Keratinocyte (primary cell): ENCODE results near the gene DTNBP1. TPM values are rescaled to one million over a fixed set of nuclear protein-coding genes. Genes with fewer than 3 reads are reported as not detected.

Source experiments
- DNase-seq: peaks from one replicate; pipeline ENCODE4 v3.0.0-alpha.2; 2011; ENCODE audit warnings: low read depth, missing footprints, low spot score
- FAIRE-seq: peaks from 2 replicates; lab custom pipeline; 2011; peaks lifted over from hg19 to GRCh38; lab: Jason Lieb, UNC
- H2AFZ ChIP-seq: 2 replicates; pipeline ENCODE4 v1.6.0; 2012; ENCODE audit warnings: low read length, control low read depth, inconsistent platforms; ENCODE audit not compliant: control insufficient read depth
- H3K27ac ChIP-seq: 2 replicates; pipeline ENCODE4 v1.5.1; 2011; ENCODE audit warnings: low read length; ENCODE audit not compliant: control insufficient read depth, insufficient read depth
- H3K27me3 ChIP-seq: 3 replicates; pipeline ENCODE4 v1.6.0; 2011; ENCODE audit warnings: low read length; ENCODE audit not compliant: control insufficient read depth, insufficient read depth; ENCODE audit errors: extremely low read depth
- H3K36me3 ChIP-seq, 2 experiments: 2 replicates in 1 of 2; 3 replicates in 1 of 2; pipeline ENCODE4 v1.5.1; 2011; ENCODE audit warnings: low read length in 2 of 2, mild to moderate bottlenecking in 1 of 2; ENCODE audit not compliant: control insufficient read depth in 2 of 2, insufficient read depth in 2 of 2; ENCODE audit errors: extremely low read depth in 1 of 2
- H3K4me1 ChIP-seq: 3 replicates; pipeline ENCODE4 v1.5.1; 2011; ENCODE audit warnings: low read length; ENCODE audit not compliant: control insufficient read depth, insufficient read depth; ENCODE audit errors: extremely low read depth
- H3K4me2 ChIP-seq: 3 replicates; pipeline ENCODE4 v1.6.0; 2011; ENCODE audit warnings: low read depth, low read length; ENCODE audit not compliant: control insufficient read depth, insufficient read depth; ENCODE audit errors: extremely low read depth
- H3K4me3 ChIP-seq, 3 experiments: fragments of 200-600 bp in 1 of 3; sonication (generic) in 1 of 3; 2 replicates in 2 of 3; 3 replicates in 1 of 3; pipeline ENCODE4 v1.5.1; 2011 to 2016; ENCODE audit warnings: low read length in 3 of 3, mild to moderate bottlenecking in 3 of 3, control low read depth in 2 of 3, inconsistent platforms in 1 of 3, low read depth in 1 of 3, mixed read lengths in 1 of 3, mixed run types in 1 of 3, moderate library complexity in 1 of 3; ENCODE audit not compliant: control insufficient read depth in 2 of 3, insufficient read depth in 2 of 3; ENCODE audit errors: extremely low read depth in 1 of 3
- H3K79me2 ChIP-seq: 2 replicates; pipeline ENCODE4 v1.6.0; 2012; ENCODE audit warnings: low read length; ENCODE audit not compliant: control insufficient read depth, insufficient read depth
- H3K9ac ChIP-seq: 3 replicates; pipeline ENCODE4 v1.6.0; 2011; ENCODE audit warnings: low read length; ENCODE audit not compliant: control insufficient read depth, insufficient read depth; ENCODE audit errors: extremely low read depth
- H3K9me1 ChIP-seq: 3 replicates; pipeline ENCODE4 v1.6.0; 2011; ENCODE audit warnings: low read length; ENCODE audit not compliant: control insufficient read depth, insufficient read depth; ENCODE audit errors: extremely low read depth
- H3K9me3 ChIP-seq: 2 replicates; pipeline ENCODE4 v1.5.1; 2012; ENCODE audit warnings: low read depth, low read length; ENCODE audit not compliant: control insufficient read depth
- H4K20me1 ChIP-seq: 3 replicates; pipeline ENCODE4 v1.6.0; 2011; ENCODE audit warnings: low read length; ENCODE audit not compliant: control insufficient read depth, insufficient read depth; ENCODE audit errors: extremely low read depth
- EZH2 ChIP-seq: IDR thresholded peaks from one replicate; pipeline ENCODE4 v1.6.1; 2012; ENCODE audit warnings: inconsistent platforms, mild to moderate bottlenecking, low read length, moderate library complexity
- dilution Hi-C: fragments of 300-500 bp; cut with MboI; formaldehyde crosslinking; loops from one replicate; pipeline ENCODE4 v1.7.0; 2020; ENCODE audit warnings: low sequenced_read_pairs; ENCODE audit not compliant: extremely low pct_ligation_motif_present
- polyA plus RNA-seq, 5 experiments: library from polyadenylated mRNA; depleted of rRNA in 3 of 5; stranded (reverse) in 3 of 5; stranded (forward) in 1 of 5; unstranded in 1 of 5; fragments of >200 nt; gene quantifications; 1 replicate in 1 of 5; 2 replicates in 3 of 5; 3 replicates in 1 of 5; pipeline versions ENCODE4 v1.2.1 to v1.2.3, GENCODE V29; 2011 to 2012; ENCODE audit warnings: missing spikeins in 2 of 5, low read depth in 1 of 5, low replicate concordance in 1 of 5
- TF ChIP-seq, protein P1 (sequence below), 3 experiments: IDR thresholded peaks in 1 of 3; conservative IDR thresholded peaks in 1 of 3; optimal IDR thresholded peaks in 1 of 3; 2 replicates in 2 of 3; 3 replicates in 1 of 3; pipeline versions ENCODE3 to v1.5.1; 2011; ENCODE audit warnings: low read length in 3 of 3, mild to moderate bottlenecking in 3 of 3, moderate library complexity in 2 of 3, control low read depth in 1 of 3, inconsistent platforms in 1 of 3; ENCODE audit not compliant: insufficient read depth in 2 of 3; ENCODE audit errors: extremely low read depth in 1 of 3

The DTNBP1 gene
- polyA plus RNA-seq, 1 donor (not counting 4 experiments of a cell fraction or from before 2014, with no cell fraction given): 11.5 TPM

DNA sequence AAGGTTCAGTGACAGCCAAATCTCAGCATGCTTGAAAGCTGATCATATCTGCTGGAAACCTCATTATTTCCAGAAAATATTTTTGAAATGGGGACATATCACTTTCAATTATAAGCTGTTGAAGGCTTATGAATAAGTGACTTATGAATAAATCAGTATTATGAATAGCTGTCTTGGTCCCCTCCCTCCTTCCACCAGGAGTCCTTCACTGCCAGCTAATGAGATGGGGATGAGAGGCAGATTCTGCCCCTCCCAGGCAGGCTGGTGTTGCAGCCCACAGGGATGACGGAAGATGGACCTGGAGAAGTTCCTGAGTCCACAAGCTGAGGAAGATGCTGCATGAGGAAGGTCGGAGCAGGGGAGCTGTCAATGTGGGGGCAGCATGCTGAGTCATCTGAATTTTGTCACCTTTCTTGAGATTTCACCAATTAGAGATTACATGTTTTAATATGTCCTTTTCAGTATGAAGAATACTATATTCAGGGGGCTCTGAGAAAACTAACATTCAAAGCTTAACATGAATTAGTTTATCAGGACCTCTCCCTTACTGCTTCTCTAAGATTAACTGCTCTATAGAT, 112.2 kb downstream of the DTNBP1 start:
- no peak for DNase-seq
- H3K79me2 ChIP-seq: no peaks in the 10 kb centered on the region
- no peak overlapping the region for H3K4me3 ChIP-seq
- no peaks in the 10 kb centered on the region for H3K27me3 ChIP-seq
- no peaks in the 10 kb centered on the region for H3K4me1 ChIP-seq
- H3K9ac ChIP-seq: no peak overlapping the region
- no peak for TF ChIP-seq EZH2
- TF ChIP-seq, protein P1, sequence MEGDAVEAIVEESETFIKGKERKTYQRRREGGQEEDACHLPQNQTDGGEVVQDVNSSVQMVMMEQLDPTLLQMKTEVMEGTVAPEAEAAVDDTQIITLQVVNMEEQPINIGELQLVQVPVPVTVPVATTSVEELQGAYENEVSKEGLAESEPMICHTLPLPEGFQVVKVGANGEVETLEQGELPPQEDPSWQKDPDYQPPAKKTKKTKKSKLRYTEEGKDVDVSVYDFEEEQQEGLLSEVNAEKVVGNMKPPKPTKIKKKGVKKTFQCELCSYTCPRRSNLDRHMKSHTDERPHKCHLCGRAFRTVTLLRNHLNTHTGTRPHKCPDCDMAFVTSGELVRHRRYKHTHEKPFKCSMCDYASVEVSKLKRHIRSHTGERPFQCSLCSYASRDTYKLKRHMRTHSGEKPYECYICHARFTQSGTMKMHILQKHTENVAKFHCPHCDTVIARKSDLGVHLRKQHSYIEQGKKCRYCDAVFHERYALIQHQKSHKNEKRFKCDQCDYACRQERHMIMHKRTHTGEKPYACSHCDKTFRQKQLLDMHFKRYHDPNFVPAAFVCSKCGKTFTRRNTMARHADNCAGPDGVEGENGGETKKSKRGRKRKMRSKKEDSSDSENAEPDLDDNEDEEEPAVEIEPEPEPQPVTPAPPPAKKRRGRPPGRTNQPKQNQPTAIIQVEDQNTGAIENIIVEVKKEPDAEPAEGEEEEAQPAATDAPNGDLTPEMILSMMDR (optimal IDR thresholded peaks at IDR 0.05 in 1 of 3, IDR thresholded peaks at IDR 0.05 in 1 of 3, conservative IDR thresholded peaks at IDR 0.05 in 1 of 3; ENCODE audit: extremely low read depth in 1 of 3, insufficient read depth in 2 of 3, low read length in 3 of 3): no peak
- H3K36me3 ChIP-seq: no peaks in the 10 kb centered on the region
- H2AFZ ChIP-seq: no peak overlapping the region
- H3K4me2 ChIP-seq: no peak overlapping the region
- no peak overlapping the region for H3K27ac ChIP-seq
- FAIRE-seq: no peak
- dilution Hi-C loops: no loop called here
- no peaks in the 10 kb centered on the region for H4K20me1 ChIP-seq
- no peaks in the 10 kb centered on the region for H3K9me1 ChIP-seq
- H3K9me3 ChIP-seq: no peaks in the 10 kb centered on the region

DNA sequence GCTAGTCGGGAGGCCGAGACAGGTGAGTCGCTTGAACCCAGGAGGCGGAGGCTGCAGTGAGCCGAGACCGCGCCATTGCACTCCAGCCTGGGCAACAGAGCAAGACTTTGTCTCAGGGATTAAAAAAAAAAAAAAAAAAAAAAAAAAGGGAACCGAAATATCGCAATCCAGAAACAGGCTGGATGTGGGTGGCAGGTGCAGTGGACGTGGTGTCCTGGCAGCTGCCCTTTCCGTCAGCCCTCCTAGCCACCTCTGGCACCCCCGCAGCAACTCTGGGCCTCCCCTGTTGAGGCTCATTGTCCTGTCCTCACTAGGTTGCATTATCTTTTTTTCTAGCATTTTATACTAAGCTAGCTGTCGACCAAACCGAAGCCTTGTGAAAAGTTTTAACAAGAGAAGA, 113.5 kb downstream of the DTNBP1 start:
- dilution Hi-C loops: no loop called here

More for the DNA sequence above, 113.5 kb downstream of the DTNBP1 start:
- H3K4me1 ChIP-seq: no peaks in the 10 kb centered on the region
- no peaks in the 10 kb centered on the region for H3K79me2 ChIP-seq
- no peaks in the 10 kb centered on the region for H3K9me3 ChIP-seq
- no peak overlapping the region for H3K4me3 ChIP-seq
- no peak for FAIRE-seq
- no peak for DNase-seq
- H2AFZ ChIP-seq: no peak overlapping the region
- no peaks in the 10 kb centered on the region for H3K27me3 ChIP-seq
- no peaks in the 10 kb centered on the region for H3K9me1 ChIP-seq
- H4K20me1 ChIP-seq: no peaks in the 10 kb centered on the region
- H3K36me3 ChIP-seq: no peaks in the 10 kb centered on the region
- no peak for TF ChIP-seq EZH2
- TF ChIP-seq, protein P1 (optimal IDR thresholded peaks at IDR 0.05 in 1 of 3, IDR thresholded peaks at IDR 0.05 in 1 of 3, conservative IDR thresholded peaks at IDR 0.05 in 1 of 3; ENCODE audit: extremely low read depth in 1 of 3, insufficient read depth in 2 of 3, low read length in 3 of 3): no peak
- H3K27ac ChIP-seq: no peak overlapping the region
- H3K9ac ChIP-seq: no peak overlapping the region
- no peak overlapping the region for H3K4me2 ChIP-seq
